GM21381 (cell line): Measurements from ENCODE around the gene TFF1.

Experiments
- ATAC-seq: cut with Tn5 transposase; IDR thresholded peaks from one replicate; pipeline ENCODE4 v1.9.1; 2021; ENCODE audit warnings: mild to moderate bottlenecking, moderate library complexity; ENCODE audit not compliant: unreplicated experiment

TFF1 gene

GRCh38 chr21:42321231-42321630 lies 45.1 kb downstream of the TFF1 start:
- no peak for ATAC-seq

- ATAC-seq, result no peak
These were observed 45.5 kb downstream of the TFF1 start for GRCh38 chr21:42320791-42321190.

- ATAC-seq, result no peak
These were observed 46.3 kb downstream of the TFF1 start for GRCh38 chr21:42319851-42320572.

- ATAC-seq, result no peak
These were observed 47.0 kb downstream of the TFF1 start for GRCh38 chr21:42319376-42319775.

GRCh38 chr21:42317826-42318746 lies 48.2 kb downstream of the TFF1 start:
- ATAC-seq, result no peak

- ATAC-seq, result no peak
These were observed 49.0 kb downstream of the TFF1 start for GRCh38 chr21:42317341-42317741.

GRCh38 chr21:42316891-42317290 lies 49.4 kb downstream of the TFF1 start:
- ATAC-seq, result no peak

GRCh38 chr21:42315296-42315891 lies 50.9 kb downstream of the TFF1 start, which contains the start of gene TFF3:
Gene TFF3 (minus strand): TSS chr21:42315409. CDS start chr21:42315374, 35 bp downstream.
- no peak for ATAC-seq

- ATAC-seq, result no peak
These were observed 51.6 kb downstream of the TFF1 start for GRCh38 chr21:42314616-42315295.

- no peak for ATAC-seq
These were observed 52.8 kb downstream of the TFF1 start for GRCh38 chr21:42313501-42313969.

- no peak for ATAC-seq
These were observed 53.7 kb downstream of the TFF1 start for GRCh38 chr21:42312626-42313104.
